GM21825 (cell line): Measurements from ENCODE around the gene AOC1.

Source experiments
- ATAC-seq: cut with Tn5 transposase; IDR thresholded peaks from one replicate; pipeline ENCODE4 v1.9.1; 2021; ENCODE audit warnings: mild to moderate bottlenecking, moderate library complexity; ENCODE audit not compliant: unreplicated experiment

Gene AOC1

DNA sequence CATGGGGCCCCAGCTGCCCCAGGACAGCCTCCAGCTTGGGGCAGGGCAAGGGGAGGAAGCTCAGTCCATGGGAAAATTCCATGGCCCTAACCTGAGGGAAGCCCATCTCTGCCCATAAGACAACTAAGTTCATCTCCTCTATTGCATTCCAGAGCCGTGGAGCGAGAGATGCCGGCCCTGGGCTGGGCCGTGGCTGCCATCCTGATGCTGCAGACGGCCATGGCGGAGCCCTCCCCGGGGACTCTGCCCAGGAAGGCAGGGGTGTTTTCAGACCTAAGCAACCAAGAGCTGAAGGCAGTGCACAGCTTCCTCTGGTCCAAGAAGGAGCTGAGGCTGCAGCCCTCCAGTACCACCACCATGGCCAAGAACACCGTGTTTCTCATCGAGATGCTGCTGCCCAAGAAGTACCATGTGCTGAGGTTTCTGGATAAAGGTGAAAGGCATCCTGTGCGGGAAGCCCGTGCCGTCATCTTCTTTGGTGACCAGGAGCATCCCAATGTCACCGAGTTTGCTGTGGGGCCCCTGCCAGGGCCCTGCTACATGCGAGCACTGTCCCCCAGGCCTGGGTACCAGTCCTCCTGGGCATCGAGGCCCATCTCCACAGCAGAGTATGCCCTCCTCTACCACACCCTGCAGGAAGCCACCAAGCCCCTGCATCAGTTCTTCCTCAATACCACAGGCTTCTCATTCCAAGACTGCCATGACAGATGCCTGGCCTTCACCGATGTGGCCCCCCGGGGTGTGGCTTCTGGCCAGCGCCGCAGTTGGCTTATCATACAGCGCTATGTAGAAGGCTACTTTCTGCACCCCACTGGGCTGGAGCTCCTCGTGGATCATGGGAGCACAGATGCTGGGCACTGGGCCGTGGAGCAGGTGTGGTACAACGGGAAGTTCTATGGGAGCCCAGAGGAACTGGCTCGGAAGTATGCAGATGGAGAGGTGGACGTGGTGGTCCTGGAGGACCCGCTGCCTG is 4.3 kb downstream of the AOC1 start:
- no peak for ATAC-seq

GRCh38 chr7:150857276-150858055 is 5.1 kb downstream of the AOC1 start:
- ATAC-seq: no peak

DNA sequence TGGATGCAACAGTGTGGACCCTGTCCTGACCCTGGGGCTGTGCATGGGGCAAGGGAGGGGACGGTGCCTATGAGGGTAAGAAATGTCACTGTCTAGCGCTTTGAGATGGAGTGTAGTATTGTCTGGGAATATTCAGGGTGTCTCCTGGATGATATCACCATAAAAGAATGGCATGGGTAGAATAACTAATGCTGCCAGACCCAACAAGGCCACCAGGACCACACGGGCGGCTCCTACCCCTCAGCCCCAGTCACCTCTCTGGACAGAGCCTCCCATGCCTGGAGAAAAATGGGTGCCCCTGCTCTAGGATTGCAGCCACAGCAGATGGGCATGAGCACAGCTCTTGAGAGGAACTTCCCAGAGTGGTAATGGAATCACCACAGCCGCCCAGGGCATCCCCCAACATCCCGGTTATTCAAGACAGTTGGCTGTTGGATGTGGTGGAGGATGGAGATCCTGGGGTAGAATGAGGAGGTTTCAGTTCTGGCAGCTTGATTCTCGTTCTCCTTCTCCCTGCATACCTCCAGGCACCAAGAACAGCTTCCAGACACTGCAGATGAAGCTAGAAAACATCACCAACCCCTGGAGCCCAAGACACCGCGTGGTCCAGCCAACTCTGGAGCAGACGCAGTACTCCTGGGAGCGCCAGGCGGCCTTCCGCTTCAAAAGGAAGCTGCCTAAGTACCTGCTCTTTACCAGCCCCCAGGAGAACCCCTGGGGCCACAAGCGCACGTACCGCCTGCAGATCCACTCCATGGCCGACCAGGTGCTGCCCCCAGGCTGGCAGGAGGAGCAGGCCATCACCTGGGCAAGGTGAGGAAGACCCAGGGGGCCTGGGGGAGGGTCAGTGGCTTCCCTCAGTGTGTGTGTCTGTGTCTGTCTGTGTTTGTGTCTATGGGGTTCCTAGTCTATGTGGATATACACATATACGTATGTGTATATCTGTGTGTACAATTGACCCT is 6.2 kb downstream of the AOC1 start:
- ATAC-seq: no peak

GRCh38 chr7:150860291-150860977 is 8.1 kb downstream of the AOC1 start:
- ATAC-seq: no peak

GRCh38 chr7:150860978-150861295 is 8.6 kb downstream of the AOC1 start:
- ATAC-seq: no peak

GRCh38 chr7:150862356-150862755 is 10.0 kb downstream of the AOC1 start:
- ATAC-seq: no peak

GRCh38 chr7:150863946-150864345 is 11.6 kb downstream of the AOC1 start:
- ATAC-seq: no peak

GRCh38 chr7:150866932-150867564 is 14.7 kb downstream of the AOC1 start:
- no peak for ATAC-seq

DNA sequence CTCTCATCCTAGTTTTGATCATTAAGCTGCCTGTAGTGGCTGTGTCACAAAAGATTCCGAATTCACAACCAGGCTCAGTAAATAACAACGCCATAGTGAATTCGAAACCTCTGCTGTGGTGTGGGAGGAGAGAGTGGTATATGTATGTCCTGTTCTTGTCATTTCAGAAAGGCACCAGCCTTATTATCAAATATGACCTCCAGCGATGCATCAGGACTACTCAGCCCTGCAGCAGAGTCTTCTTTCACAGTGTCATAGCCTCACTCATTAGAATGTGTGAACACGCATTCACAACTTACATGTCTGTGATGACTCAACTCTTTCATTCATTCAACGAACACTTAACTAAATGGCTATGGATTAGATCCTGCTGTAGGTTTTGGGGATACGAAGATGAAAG is 15.3 kb downstream of the AOC1 start:
- ATAC-seq: no peak

- ATAC-seq: no peak
Observed at GRCh38 chr7:150869467-150869866, 17.1 kb downstream of the AOC1 start.

DNA sequence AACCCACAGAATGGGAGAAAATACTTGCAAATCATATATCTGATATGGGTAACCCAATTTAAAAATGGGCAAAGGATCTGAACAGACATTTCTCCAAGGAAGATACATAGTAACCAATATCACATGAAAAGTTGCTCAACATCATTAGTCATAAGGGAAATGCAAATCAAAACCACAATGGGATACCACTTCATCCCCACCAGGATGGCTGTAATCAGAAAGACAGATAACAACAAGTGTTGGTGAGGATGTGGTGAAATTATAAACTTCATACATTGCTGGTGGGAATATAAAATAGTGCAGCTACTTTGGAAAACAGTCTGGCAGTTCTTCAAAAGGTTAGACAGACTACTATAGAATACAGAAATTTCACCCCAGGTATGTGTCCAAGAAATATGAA is 19.3 kb downstream of the AOC1 start:
- ATAC-seq: no peak

GRCh38 chr7:150874401-150875198 is 22.3 kb downstream of the AOC1 start:
- no peak for ATAC-seq

DNA sequence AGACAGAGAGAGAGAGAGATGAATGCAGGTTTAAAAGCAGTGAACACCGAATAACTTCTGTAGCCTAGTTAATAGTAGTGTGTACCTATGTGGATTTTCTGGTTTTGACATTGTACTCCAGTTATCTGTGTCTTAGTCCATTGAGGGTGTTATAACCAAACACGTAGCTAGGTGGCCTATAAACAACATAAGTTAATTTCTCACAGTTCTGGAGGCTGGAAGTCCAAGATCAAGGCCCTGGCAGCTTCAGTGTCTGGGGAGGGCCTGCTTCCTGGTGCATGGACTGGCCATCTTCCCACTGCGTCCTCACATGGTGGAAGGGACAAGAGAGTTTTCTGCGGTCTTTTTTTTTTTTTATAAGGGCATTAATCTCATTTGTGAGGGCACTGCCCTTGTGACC is 23.5 kb downstream of the AOC1 start:
- ATAC-seq: no peak

DNA sequence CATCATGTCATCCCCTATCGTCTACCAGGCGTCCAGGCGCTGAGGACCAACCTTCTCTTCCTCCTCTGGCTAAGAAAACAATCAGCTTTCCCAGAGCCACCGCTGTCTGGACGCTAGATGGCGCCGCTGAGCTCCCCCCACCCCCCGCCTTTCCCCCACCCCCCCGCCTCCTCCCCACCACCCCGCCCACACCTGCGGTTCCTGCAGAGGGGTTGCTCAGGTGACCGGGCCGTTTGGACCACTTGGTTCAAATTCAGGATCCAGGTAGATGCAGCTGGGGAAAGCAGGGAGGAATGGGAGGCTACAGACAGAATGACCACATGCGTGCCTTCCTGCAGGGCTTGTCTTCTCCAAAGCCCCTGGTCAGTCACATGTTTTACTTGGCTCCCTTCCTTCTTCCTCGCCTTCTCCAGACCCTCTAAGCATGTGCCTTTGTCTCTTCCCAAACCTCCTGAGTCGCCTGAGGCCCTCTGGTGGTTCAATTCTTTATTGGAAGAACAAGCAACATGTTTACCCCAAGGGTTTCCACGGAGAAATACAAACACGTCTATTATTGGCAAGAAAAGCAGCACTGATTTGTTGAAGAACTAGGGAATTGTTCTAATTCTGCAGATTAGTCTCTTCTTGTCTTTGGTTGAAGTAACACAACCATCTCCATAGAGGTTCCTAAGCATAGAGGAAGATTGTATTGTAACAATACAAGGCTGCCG is 24.7 kb downstream of the AOC1 start:
- no peak for ATAC-seq

DNA sequence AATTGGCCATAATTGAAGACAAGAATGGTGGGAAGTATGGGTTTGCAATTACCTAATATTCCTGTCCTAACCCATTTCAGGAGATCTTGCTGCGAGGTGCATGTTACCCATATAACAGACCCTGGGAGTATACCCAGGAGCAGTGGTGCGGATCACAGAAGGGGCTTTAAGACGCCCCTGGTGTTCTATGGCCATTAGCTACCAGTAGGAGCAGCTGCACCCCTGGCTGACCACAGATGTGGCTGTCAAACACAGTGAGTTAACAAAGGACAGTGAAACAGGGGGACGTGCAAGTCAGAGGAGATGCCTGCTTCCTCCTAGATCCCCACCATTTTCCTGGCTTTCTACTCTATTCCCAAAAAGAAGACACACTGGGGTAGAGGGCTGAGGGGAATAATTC is 25.2 kb downstream of the AOC1 start:
- ATAC-seq: no peak

GRCh38 chr7:150879345-150879744 is 27.0 kb downstream of the AOC1 start:
- ATAC-seq: no peak

GRCh38 chr7:150881189-150881588 is 28.9 kb downstream of the AOC1 start:
- ATAC-seq: no peak

- no peak for ATAC-seq
Observed at GRCh38 chr7:150890853-150891584, 38.7 kb downstream of the AOC1 start.
